C4-2B (cell line): ENCODE measurements around the gene WBP1L.

ENCODE experiments used
- CTCF ChIP-seq: fragments of 450-650 bp; conservative IDR thresholded peaks from 2 replicates; pipeline ENCODE4 v1.5.1; 2017; ENCODE audit warnings: mild to moderate bottlenecking
- ZFX ChIP-seq: fragments of 450-650 bp; IDR thresholded peaks from 2 replicates; pipeline ENCODE4 v1.6.1; 2017

- TF ChIP-seq CTCF (no peak), ZFX (no peak)
These were observed 41.0 kb upstream of the WBP1L start for GRCh38 chr10:102702742-102703141.
